Raji (cell line): ENCODE data around the gene ATP11A.

Experiments used
- POLR2A ChIP-seq: IDR thresholded peaks from 2 replicates; pipeline ENCODE4 v1.6.1; 2011; ENCODE audit warnings: low read depth, low read length, control low read depth; ENCODE audit not compliant: insufficient read depth

The ATP11A gene

GRCh38 chr13:112773601-112774447 lies 84.0 kb downstream of the ATP11A start:
- TF ChIP-seq POLR2A = no peak

GRCh38 chr13:112774448-112774792 lies 84.6 kb downstream of the ATP11A start:
- no peak for TF ChIP-seq POLR2A

GRCh38 chr13:112774829-112775565 lies 85.2 kb downstream of the ATP11A start:
- TF ChIP-seq POLR2A = no peak

- no peak for TF ChIP-seq POLR2A
Observed at GRCh38 chr13:112775791-112776279, 86.0 kb downstream of the ATP11A start.

GRCh38 chr13:112776354-112776753 lies 86.5 kb downstream of the ATP11A start:
- no peak for TF ChIP-seq POLR2A

- TF ChIP-seq POLR2A = no peak
Observed at GRCh38 chr13:112776971-112777370, 87.1 kb downstream of the ATP11A start.

GRCh38 chr13:112777637-112778406 lies 88.0 kb downstream of the ATP11A start:
- no peak for TF ChIP-seq POLR2A

GRCh38 chr13:112779856-112780604 lies 90.2 kb downstream of the ATP11A start:
- no peak for TF ChIP-seq POLR2A

GRCh38 chr13:112781287-112781686 lies 91.4 kb downstream of the ATP11A start:
- TF ChIP-seq POLR2A = no peak

GRCh38 chr13:112781881-112782361 lies 92.1 kb downstream of the ATP11A start:
- TF ChIP-seq POLR2A = no peak

- no peak for TF ChIP-seq POLR2A
Observed at GRCh38 chr13:112782429-112783010, 92.7 kb downstream of the ATP11A start.

GRCh38 chr13:112783135-112783977 lies 93.5 kb downstream of the ATP11A start:
- no peak for TF ChIP-seq POLR2A

- TF ChIP-seq POLR2A = no peak
Observed at GRCh38 chr13:112783978-112784371, 94.1 kb downstream of the ATP11A start.
